HUDEP-2 (cell line): ENCODE measurements around the gene NR1D1.

Experiments used
- DNase-seq, 76 experiments: peaks; one replicate each; lab custom pipeline; 2025; ENCODE audit not compliant: unreplicated experiment in 76 of 76; lab: John Stamatoyannopoulos, UW

NR1D1 gene

GRCh38 chr17:40064971-40065768 lies 35.2 kb downstream of the NR1D1 start:
- no peak for DNase-seq

GRCh38 chr17:40063901-40064531 lies 36.4 kb downstream of the NR1D1 start:
- DNase-seq: peak in 3 of 76 experiments; percentile 8 to 19 (median 10)

- peak in 3 of 76 experiments; percentile 12 to 45 (median 28) for DNase-seq
Measured at GRCh38 chr17:40063187-40063771, 37.1 kb downstream of the NR1D1 start.

- peak in 42 of 76 experiments; percentile 7 to 71 (median 42) for DNase-seq
Measured at GRCh38 chr17:40062329-40063186, 37.8 kb downstream of the NR1D1 start, which contains the start of gene THRA. Gene THRA, plus strand, starts transcription at chr17:40062965. Its CDS starts 11,524 bp downstream, at chr17:40074489.

- DNase-seq: no peak
Measured at GRCh38 chr17:40061609-40062038, 38.8 kb downstream of the NR1D1 start.

GRCh38 chr17:40060887-40061608 lies 39.3 kb downstream of the NR1D1 start:
- DNase-seq: no peak

GRCh38 chr17:40059729-40060475 lies 40.5 kb downstream of the NR1D1 start:
- no peak for DNase-seq

GRCh38 chr17:40058865-40059264 lies 41.5 kb downstream of the NR1D1 start:
- no peak for DNase-seq

GRCh38 chr17:40058186-40058784 lies 42.1 kb downstream of the NR1D1 start:
- DNase-seq: no peak

GRCh38 chr17:40056379-40057015 lies 43.9 kb downstream of the NR1D1 start:
- DNase-seq: peak in 18 of 76 experiments; percentile 7 to 38 (median 16)
